ENCODE data around the gene ANTXR1.

Gene ANTXR1

GRCh38 chr2:69102041-69102593 is 89.1 kb downstream of the ANTXR1 start:
- no peak for DNase-seq

GRCh38 chr2:69103419-69103818 is 90.4 kb downstream of the ANTXR1 start:
- no peak for DNase-seq

GRCh38 chr2:69104261-69104660 is 91.3 kb downstream of the ANTXR1 start:
- DNase-seq: no peak

- no peak for DNase-seq
These were observed 96.3 kb downstream of the ANTXR1 start for GRCh38 chr2:69109255-69109654.

GRCh38 chr2:69111076-69111475 is 98.1 kb downstream of the ANTXR1 start:
- DNase-seq: no peak

DNA sequence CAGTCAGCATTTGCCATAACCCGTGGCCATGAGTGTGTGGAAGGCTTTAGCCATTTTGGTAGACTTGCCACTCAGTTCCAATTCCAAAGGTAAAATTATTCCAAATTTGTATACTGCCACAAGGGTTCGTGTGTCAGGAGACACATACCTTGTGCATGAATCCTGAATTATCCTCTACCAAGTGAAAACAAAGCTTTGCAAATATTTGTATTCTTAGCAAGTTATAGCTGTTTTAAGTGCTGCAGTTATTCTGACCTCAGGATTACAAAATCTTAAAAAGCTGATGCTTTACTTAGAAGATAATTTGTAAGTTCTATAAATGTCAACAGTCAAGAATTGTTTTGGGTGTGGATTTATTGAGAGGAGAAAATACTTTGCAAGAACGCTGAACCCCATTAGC is 100.6 kb downstream of the ANTXR1 start:
- DNase-seq: no peak

DNA sequence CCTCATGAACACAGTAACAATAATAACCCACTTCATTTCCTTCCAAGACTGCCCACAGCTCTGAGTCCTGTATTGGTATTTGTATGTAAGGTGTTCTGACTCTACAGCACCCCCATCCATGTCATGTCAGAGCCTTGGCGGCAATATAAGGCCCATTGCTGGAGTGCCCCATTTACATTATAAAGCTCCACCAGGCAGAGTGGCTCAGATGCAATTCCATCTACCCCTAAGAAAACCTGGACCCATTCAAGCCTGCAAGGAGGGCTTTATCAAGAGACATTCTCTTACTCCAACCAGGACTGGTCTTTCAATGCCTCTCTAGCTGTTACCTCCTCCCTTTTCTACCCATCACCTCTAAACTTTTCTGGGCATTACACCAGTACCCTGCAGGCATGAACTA is 101.6 kb downstream of the ANTXR1 start:
- DNase-seq: no peak

GRCh38 chr2:69116438-69116837 is 103.5 kb downstream of the ANTXR1 start:
- DNase-seq: no peak

- DNase-seq: no peak
These were observed 105.6 kb downstream of the ANTXR1 start for GRCh38 chr2:69118609-69119008.

GRCh38 chr2:69119104-69119894 is 106.3 kb downstream of the ANTXR1 start:
- no peak for DNase-seq

- DNase-seq: no peak
These were observed 109.3 kb downstream of the ANTXR1 start for GRCh38 chr2:69122271-69122670.

DNA sequence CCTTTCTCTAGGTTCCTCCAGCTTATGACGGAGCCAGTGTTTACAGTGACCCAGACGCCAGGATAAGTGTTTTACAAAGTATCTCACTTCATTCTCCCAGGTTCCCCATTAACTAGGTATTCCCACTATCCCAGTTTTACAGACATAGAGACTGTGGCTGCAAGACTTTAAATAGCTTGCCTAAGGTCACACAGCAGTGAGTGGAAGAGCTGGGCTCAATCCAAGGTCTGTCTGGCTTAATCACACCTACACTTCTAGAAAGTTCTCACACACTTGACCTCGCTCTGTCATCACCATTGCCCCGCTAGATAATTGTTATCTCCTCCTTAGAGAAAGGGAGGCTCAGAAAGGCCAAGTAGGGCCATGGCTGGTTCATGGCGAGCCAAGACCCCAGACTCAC is 110.2 kb downstream of the ANTXR1 start:
- no peak for DNase-seq

DNA sequence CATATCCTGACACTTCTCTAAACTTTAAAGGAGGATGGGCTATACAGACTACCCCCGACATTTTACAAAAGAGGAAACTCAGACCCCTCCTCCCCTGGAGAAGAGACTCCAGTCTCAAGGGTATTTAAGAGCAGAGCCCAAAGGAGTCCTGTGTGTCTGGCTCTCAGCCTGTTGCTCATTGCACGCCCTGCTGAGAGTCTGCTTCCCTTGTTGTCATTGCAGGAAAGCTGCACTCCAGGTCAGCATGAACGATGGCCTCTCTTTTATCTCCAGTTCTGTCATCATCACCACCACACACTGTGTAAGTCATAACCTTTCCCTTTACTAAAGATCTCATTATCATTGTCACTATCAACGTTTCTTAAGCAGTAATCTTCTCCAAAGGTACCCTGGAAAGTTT is 111.4 kb downstream of the ANTXR1 start:
- DNase-seq: no peak

DNA sequence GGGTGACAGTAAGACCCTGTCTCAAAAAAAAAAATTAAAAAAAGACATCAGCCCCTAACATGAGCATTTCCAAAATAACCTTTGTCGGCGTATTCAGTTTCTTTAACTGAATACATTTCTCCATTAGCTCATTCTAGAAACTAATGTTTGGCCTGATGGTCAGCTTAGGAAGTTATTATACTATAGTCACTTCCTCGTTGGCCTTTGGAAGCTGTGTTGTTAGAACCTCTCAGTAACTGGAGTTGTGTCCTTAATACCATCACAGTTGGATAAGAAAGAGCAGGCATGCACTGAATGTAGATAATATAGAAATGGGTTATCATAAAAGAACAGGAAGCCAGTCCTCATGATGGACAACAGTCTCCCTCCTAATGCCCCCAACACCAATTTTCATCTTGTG is 112.8 kb downstream of the ANTXR1 start:
- no peak for DNase-seq

DNA sequence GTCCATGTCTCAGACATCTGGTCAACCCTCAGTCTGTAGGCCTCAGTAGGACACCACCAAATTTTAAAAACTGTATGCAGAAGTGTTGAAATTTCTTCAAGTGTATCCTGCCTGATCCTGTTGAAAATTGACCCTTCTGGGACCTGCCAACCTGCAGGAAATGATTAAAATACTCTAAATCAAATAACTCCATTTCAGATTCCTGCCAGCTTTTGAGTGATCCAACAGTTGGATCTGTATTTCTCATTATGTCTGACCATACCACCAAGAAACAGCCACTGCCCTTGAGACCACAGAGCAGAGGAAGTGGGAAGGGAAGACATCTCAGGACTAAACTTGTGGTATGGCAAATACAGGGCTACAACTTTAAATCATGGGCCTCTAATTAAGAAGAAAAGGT is 113.4 kb downstream of the ANTXR1 start:
- no peak for DNase-seq

GRCh38 chr2:69131452-69131851 is 118.5 kb downstream of the ANTXR1 start:
- DNase-seq: no peak

GRCh38 chr2:69131983-69132675 is 119.2 kb downstream of the ANTXR1 start:
- DNase-seq: no peak

GRCh38 chr2:69132960-69133590 is 120.1 kb downstream of the ANTXR1 start:
- DNase-seq: no peak

GRCh38 chr2:69133898-69134297 is 120.9 kb downstream of the ANTXR1 start:
- DNase-seq: no peak

- no peak for DNase-seq
These were observed 121.4 kb downstream of the ANTXR1 start for GRCh38 chr2:69134306-69134945.

GRCh38 chr2:69138247-69138772 is 125.3 kb downstream of the ANTXR1 start:
- no peak for DNase-seq

GRCh38 chr2:69138793-69139459 is 125.9 kb downstream of the ANTXR1 start:
- no peak for DNase-seq

Data from CD4-positive, alpha-beta T cell treated with Interleukin-12 subunit alpha and Interleukin-12 subunit beta, for 1 hour (primary cell).